HepG2 (cell line): Measurements from ENCODE around the gene TRIM69. TPM values are rescaled to one million over a fixed set of nuclear protein-coding genes. Genes with fewer than 3 reads are reported as not detected.
A peak's percentile ranks its signal among the peaks of the same experiment; 100 is the strongest.

ENCODE experiments used
- CBFB ChIP-seq: sonication (generic); formaldehyde crosslinking; IDR thresholded peaks from 2 replicates; pipeline ENCODE4 v1.4.0; 2020; ENCODE audit warnings: missing genetic modification reagents
- DMAP1 ChIP-seq: IDR thresholded peaks from 2 replicates; pipeline ENCODE4 v1.6.1; 2016
- GRHL1 ChIP-seq: sonication (generic); formaldehyde crosslinking; conservative IDR thresholded peaks from 2 replicates; pipeline ENCODE4 v1.8.0; 2022; ENCODE audit warnings: missing genetic modification reagents
- HIVEP1 ChIP-seq: sonication (generic); formaldehyde crosslinking; IDR thresholded peaks from 2 replicates; pipeline ENCODE4 v1.4.0; 2020; ENCODE audit warnings: mild to moderate bottlenecking, missing genetic modification reagents
- RELA ChIP-seq: sonication (generic); formaldehyde crosslinking; IDR thresholded peaks from 2 replicates; pipeline ENCODE4 v1.4.0; 2020; ENCODE audit warnings: missing genetic modification reagents
- SOX6 ChIP-seq, 2 experiments: fragments of 450-650 bp in 1 of 2; sonication (generic) in 1 of 2; formaldehyde crosslinking in 1 of 2; IDR thresholded peaks; 2 replicates each; pipeline versions ENCODE4 v1.4.0 to v1.6.1; 2017 to 2020; ENCODE audit warnings: antibody characterized with exemption in 1 of 2, mild to moderate bottlenecking in 1 of 2, missing genetic modification reagents in 1 of 2
- TEAD3 ChIP-seq: optimal IDR thresholded peaks from 2 replicates; pipeline ENCODE3; 2016; ENCODE audit warnings: borderline replicate concordance
- TFE3 ChIP-seq: IDR thresholded peaks from 2 replicates; pipeline ENCODE4 v1.6.1; 2016
- THAP11 ChIP-seq: IDR thresholded peaks from 2 replicates; pipeline ENCODE4 v1.6.1; 2016; ENCODE audit warnings: missing biosample characterization, missing genetic modification reagents
- TOE1 ChIP-seq: sonication (generic); formaldehyde crosslinking; IDR thresholded peaks from 2 replicates; pipeline ENCODE4 v1.4.0; 2020; ENCODE audit warnings: mild to moderate bottlenecking, missing genetic modification reagents
- TOPORS ChIP-seq: sonication (generic); formaldehyde crosslinking; IDR thresholded peaks from 2 replicates; pipeline ENCODE4 v1.8.0; 2023; ENCODE audit warnings: mild to moderate bottlenecking, missing genetic modification reagents
- ZGPAT ChIP-seq: IDR thresholded peaks from 2 replicates; pipeline ENCODE4 v1.6.1; 2016; ENCODE audit warnings: mild to moderate bottlenecking
- ZKSCAN1 ChIP-seq: fragments of 150-350 bp; IDR thresholded peaks from 2 replicates; pipeline ENCODE4 v1.6.1; 2014; ENCODE audit warnings: low read length
- ZNF510 ChIP-seq: sonication (generic); formaldehyde crosslinking; IDR thresholded peaks from 2 replicates; pipeline ENCODE4 v1.4.0; 2020; ENCODE audit warnings: low read depth, mild to moderate bottlenecking, missing genetic modification reagents
- ZNF724P ChIP-seq: sonication (generic); formaldehyde crosslinking; IDR thresholded peaks from 2 replicates; pipeline ENCODE4 v1.8.0; 2022; ENCODE audit warnings: missing genetic modification reagents, borderline replicate concordance
- ZNF770 ChIP-seq: sonication (generic); formaldehyde crosslinking; IDR thresholded peaks from 2 replicates; pipeline ENCODE4 v1.5.0; 2020; ENCODE audit warnings: mild to moderate bottlenecking, missing genetic modification reagents
- ZNF776 ChIP-seq: sonication (generic); formaldehyde crosslinking; IDR thresholded peaks from 2 replicates; pipeline ENCODE4 v1.4.0; 2020; ENCODE audit warnings: mild to moderate bottlenecking, missing genetic modification reagents
- ZNF850 ChIP-seq: sonication (generic); formaldehyde crosslinking; conservative IDR thresholded peaks from 2 replicates; pipeline ENCODE4 v1.9.0; 2021; ENCODE audit warnings: mild to moderate bottlenecking, missing genetic modification reagents
- polyA plus RNA-seq, 8 experiments: library from polyadenylated mRNA; depleted of rRNA in 3 of 8; stranded (reverse) in 7 of 8; unstranded in 1 of 8; fragments of >200 nt; fragmentation: Illumina TruSeq in 4 of 8; extraction: Trizol in 4 of 8; gene quantifications; 2 replicates each; pipeline versions ENCODE4 v1.2.1 to v1.2.3, GENCODE V29; 2011 to 2016; ENCODE audit warnings: low read depth in 4 of 8, missing spikeins in 1 of 8, mixed read lengths in 1 of 8; ENCODE audit not compliant: insufficient read depth in 1 of 8
- total RNA-seq, 5 experiments: library from RNA; depleted of rRNA; stranded (reverse); fragments of >200 nt; fragmentation: Illumina TruSeq; extraction: Trizol; gene quantifications; 2 replicates each; pipeline ENCODE4 v1.2.3, GENCODE V29; 2016; ENCODE audit warnings: low read depth in 1 of 5
- TF ChIP-seq, protein P1 (sequence below): sonication (generic); formaldehyde crosslinking; IDR thresholded peaks from 2 replicates; pipeline ENCODE4 v1.4.0; 2020; ENCODE audit warnings: missing genetic modification reagents, borderline replicate concordance

The TRIM69 gene
- total and polyA plus RNA-seq, 2 of the 13 experiments (the other 11 are each of a cell fraction or from before 2014, with no cell fraction given), result 2.6 to 3.2 TPM

DNA sequence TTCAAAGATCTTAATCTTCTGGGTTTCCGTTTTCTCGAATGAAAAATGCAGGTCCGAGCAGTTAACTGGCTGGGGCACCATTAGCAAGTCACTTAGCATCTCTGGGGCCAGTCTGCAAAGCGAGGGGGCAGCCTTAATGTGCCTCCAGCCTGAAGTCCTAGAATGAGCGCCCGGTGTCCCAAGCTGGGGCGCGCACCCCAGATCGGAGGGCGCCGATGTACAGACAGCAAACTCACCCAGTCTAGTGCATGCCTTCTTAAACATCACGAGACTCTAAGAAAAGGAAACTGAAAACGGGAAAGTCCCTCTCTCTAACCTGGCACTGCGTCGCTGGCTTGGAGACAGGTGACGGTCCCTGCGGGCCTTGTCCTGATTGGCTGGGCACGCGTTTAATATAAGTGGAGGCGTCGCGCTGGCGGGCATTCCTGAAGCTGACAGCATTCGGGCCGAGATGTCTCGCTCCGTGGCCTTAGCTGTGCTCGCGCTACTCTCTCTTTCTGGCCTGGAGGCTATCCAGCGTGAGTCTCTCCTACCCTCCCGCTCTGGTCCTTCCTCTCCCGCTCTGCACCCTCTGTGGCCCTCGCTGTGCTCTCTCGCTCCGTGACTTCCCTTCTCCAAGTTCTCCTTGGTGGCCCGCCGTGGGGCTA is 25.1 kb upstream of the TRIM69 start, which contains the start of the genes B2M and PATL2 (continued):
- TF ChIP-seq CBFB (peak; percentile 71), RELA (peak; percentile 43; the same call in 1 of the 2 replicates), TFE3 (CRISPR knock-in tag) (peak; percentile 70), GRHL1 (no peak), ZNF850 (CRISPR knock-in tag) (no peak), ZNF724P (no peak), ZNF776 (peak; percentile 29; the same call in 1 of the 2 replicates), ZGPAT (CRISPR knock-in tag) (peak; percentile 75; the same call in 1 of the 2 replicates), THAP11 (peak; percentile 54), TOE1 (CRISPR knock-in tag) (no peak), DMAP1 (CRISPR knock-in tag) (peak; percentile 70), SOX6 (IDR thresholded peaks at IDR 0.05) (no peak), SOX6 (CRISPR knock-in tag; IDR thresholded peaks at IDR 0.05) (peak; percentile 24; the same call in 1 of the 2 replicates), ZNF510 (peak; percentile 25; the same call in 1 of the 2 replicates), ZNF770 (CRISPR knock-in tag) (peak; percentile 65; the same call in 1 of the 2 replicates), TEAD3 (CRISPR knock-in tag) (peak; percentile 78), ZKSCAN1 (no peak), HIVEP1 (CRISPR knock-in tag) (peak; percentile 47; the same call in 1 of the 2 replicates), TOPORS (0 out of 2 replicates have a peak, but pooled peaks have one; percentile 35)
- TF ChIP-seq, protein P1, sequence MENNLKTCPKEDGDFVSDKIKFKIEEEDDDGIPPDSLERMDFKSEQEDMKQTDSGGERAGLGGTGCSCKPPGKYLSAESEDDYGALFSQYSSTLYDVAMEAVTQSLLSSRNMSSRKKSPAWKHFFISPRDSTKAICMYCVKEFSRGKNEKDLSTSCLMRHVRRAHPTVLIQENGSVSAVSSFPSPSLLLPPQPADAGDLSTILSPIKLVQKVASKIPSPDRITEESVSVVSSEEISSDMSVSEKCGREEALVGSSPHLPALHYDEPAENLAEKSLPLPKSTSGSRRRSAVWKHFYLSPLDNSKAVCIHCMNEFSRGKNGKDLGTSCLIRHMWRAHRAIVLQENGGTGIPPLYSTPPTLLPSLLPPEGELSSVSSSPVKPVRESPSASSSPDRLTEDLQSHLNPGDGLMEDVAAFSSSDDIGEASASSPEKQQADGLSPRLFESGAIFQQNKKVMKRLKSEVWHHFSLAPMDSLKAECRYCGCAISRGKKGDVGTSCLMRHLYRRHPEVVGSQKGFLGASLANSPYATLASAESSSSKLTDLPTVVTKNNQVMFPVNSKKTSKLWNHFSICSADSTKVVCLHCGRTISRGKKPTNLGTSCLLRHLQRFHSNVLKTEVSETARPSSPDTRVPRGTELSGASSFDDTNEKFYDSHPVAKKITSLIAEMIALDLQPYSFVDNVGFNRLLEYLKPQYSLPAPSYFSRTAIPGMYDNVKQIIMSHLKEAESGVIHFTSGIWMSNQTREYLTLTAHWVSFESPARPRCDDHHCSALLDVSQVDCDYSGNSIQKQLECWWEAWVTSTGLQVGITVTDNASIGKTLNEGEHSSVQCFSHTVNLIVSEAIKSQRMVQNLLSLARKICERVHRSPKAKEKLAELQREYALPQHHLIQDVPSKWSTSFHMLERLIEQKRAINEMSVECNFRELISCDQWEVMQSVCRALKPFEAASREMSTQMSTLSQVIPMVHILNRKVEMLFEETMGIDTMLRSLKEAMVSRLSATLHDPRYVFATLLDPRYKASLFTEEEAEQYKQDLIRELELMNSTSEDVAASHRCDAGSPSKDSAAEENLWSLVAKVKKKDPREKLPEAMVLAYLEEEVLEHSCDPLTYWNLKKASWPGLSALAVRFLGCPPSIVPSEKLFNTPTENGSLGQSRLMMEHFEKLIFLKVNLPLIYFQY, result peak; percentile 17; the same call in 1 of the 2 replicates
